Measurements from ENCODE around the gene PDCD7.
"Not testable (repeated sequence)": the region's sequence is repeated elsewhere in the genome, so short reads cannot be mapped to it uniquely, and the experiment has no call there.

PDCD7 gene

DNA sequence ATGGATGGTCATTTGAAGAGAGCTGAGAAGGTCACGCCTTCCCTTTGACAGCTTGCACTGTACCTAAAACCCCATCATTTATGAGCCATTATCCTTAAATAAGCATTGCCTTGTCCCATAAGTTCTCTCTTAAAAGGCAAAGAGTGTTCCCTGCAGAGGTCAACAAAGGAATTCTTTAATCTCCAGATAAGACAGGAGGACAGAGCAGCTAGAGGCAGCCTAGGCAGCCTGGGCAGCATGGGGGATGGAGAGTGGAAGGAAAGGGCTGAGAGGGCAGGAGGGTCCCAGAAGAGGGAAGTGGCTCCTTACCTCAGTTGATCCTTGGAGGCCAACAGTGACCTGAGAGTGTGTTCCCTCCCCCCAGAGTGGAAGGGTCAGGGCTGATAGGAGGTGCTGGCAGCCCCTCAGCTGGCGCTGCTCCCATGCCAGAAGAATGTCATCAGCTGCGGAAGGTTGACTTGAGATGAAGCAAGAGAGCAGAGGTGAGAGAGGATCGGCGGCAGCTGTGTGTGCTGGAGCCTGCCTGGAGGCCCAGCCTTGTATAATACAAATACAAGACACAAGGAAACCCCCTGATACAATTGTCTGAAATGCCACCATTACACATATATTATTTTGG, 44.3 kb downstream of the PDCD7 start:
- DNase-seq: no peak

DNA sequence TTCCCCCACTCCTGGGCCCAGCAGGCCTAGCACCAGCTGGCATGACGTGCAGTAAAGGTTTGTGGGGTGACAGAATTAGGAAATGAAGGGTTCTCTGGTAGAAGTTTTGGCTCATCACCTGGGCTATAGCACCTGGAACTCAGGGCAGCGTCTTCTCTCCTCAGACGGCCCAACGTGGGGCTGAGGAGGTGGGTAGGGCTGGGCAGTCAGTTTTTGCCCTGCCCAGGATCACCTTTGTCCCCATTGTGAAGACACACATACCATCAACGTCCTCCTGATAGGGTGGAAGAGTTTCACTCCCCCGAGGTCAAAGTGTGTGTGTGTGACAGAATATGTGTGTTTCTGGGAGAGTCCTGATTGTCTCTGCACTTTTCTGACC, 45.0 kb downstream of the PDCD7 start:
- DNase-seq: no peak

DNA sequence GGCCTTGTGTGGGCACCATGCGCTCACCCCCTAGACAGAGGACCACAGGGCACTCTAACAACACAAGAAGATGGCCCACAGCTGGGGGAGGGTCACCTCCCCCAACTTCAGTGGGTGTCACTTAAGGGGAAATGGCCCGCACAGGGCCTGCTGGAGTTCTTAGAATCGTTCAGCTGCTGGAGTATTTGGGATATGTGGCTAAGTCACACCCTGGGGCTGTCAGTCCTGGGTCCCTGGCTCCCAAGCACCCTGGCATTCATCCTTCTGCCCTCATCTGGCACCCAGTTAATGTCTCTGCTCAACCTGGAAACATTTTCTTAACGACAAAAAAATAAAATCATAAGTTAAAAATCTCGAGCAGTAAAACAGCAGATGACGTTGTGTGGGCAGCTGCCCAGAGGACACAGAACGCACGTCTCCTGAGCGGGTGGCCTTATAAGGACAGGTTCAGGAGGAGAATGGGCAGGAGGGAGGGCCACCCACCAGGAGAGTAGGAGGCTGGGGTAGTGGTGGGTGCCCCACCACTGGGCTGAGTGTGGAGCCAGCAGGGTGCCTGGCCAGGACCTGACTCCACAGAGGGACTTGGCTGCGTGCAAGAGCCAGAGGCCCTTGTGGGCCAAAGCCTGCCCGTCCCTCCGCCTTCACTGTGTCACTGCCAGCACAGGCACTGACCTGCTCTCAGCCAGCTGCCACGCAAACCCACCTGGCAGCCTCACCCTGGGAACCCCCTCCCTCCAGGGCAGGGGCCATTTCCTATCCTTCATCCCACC, 45.5 kb downstream of the PDCD7 start:
- DNase-seq: no peak

DNA sequence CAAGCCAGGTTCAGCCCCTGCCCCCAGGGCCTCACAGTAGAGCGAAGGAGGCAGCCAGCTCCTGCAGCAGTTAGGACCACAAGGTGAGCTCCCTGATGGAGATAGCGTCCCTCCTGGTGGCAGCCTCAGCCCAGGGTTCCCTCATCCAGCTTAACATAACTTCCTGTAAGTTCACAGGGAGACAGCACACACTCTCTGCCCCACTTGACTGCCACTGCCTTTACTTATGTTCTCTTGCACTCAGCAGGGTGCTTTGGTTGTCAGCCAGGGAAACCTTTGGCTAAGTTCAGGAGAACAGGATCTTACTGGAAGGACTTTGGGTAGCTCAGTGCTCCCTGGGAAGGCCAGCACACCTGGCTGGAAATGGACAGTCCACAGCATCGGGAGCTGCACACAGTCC, 46.2 kb downstream of the PDCD7 start:
- DNase-seq: no peak

DNA sequence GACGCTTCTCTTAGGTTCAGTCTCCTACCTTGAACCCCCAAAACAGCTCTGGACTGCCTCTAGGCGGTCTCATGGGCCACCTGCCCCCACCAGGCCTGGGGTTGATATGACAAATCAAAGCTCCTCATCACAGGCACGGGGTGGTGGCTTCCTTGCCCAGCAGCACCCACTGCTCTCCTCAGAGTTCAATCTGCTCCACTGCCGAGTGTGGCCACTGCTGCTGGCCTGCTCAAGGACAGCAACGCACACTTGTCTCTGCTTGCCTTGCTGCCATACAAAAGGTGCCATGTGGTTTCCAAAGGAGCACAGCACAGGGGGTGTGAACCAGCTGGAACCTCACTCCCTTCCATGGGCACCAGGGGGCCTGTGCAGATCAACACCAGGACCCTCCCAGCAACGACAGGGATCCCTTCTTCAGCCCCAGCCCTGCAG, 46.9 kb downstream of the PDCD7 start:
- peak; percentile 8 for DNase-seq

DNA sequence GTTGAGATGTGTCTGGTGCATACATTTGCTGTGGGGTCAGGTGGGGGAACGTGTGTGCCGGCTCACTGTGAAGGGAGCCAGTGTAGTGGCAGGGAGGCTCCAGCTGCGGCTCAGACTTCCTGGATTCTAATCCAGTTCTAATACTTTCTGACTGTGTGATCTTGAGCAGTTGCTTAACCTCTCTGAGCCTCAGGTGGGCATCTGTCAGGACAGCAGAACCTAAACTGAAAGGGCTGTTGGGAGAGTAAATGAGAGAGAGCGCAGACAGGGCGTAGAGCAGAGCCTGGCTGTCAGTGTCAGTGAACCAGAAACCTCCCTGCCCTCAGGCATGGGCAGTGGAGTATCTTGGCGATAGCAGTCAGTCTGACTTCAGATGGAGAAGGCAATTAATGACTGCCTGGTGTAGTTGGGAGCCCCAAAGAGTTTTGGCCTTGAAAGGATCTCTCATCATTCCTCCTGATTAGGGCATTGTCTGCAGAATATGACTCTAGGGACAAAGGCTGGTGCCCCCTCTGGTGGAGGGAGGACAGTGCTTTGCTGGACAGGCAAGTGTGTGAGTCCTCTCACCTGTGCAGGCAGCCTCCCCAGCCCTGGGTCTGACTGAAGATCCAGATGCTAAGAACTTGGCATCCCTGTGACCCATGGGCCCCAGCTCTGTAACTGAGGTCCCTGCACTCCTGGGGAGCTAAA, 47.5 kb downstream of the PDCD7 start:
- peak; percentile 11 for DNase-seq

DNA sequence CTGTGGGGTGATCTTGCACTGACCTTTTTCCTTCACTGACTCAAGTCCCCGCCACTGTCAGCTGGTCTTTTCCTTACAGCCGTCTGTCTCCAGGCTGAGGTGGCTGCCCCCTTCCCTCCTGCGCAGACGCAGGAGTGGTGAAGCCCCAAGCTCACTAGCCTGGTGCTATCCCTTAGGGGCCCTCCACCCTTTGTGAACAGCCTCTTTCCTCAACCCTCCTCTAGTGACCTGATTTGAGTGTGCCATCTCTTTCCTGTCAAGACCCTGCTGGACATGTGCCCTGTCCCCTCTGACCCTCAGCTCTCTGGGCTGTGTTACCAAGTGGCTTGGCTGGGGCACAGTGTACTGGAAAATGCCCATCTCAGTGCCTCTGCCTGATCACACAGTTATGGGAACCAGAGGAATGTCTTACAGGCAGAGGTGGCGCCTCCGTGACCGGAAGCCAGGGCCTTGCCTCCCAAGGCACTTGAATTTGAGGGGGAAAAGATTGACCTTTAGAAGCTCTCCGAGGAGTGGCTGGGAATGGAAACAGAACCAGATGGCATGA, 48.3 kb downstream of the PDCD7 start:
- DNase-seq: no peak

DNA sequence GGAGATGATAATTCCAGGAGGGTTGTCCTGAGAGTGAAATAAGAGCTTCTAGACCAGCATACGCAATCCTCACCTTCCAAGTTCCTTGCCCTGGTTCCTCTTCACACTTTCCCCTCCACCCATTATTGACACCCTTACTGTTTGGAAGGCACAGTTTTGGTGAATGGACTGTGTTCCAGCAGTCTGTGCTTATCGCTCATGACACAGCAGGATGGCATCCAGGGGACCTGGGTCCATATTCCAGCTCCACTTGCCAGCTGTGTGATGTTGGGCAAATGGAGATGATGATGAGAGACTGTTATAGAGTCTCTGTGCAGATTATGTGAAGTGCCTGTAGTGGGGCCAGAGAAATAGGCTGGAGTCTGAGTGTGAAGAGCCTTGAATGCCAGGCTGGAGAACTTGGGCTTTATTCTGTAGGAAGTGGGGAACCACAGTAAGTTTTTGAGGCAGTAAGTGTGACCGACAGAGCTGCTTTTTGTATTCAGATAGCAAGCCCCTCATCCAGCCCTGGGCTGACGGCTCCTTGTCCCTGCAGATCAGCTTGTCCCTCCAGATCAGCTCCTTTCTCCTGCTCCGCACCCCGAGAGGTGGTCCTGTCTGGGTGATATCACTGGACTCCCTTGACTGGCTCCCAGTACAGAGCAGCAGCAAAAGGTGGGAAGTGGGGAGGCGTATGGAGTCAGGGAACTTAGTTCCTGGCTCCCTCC, 49.0 kb downstream of the PDCD7 start:
- no peak for DNase-seq

DNA sequence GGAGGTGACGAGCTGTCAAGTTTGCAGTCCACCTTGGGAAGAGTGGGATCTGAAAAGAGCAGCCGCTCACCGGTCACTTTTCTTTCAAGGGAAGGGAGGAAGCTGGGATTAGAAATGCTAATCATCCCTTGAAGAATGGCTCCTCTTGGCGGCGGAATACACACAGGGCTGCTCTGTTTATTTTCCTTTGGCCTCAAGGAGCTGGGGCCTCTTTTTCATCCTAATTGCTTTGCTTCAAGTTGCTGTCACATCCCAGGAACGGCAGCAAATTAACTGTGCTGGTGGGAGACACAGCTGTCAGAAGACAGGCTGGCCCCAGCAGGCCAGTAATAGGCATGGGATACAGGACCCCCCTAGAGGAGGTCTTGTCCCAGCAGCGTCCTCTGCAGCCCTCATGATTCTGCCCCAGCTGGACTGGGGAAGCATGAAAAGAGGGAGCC, 50.3 kb downstream of the PDCD7 start:
- DNase-seq: no peak

DNA sequence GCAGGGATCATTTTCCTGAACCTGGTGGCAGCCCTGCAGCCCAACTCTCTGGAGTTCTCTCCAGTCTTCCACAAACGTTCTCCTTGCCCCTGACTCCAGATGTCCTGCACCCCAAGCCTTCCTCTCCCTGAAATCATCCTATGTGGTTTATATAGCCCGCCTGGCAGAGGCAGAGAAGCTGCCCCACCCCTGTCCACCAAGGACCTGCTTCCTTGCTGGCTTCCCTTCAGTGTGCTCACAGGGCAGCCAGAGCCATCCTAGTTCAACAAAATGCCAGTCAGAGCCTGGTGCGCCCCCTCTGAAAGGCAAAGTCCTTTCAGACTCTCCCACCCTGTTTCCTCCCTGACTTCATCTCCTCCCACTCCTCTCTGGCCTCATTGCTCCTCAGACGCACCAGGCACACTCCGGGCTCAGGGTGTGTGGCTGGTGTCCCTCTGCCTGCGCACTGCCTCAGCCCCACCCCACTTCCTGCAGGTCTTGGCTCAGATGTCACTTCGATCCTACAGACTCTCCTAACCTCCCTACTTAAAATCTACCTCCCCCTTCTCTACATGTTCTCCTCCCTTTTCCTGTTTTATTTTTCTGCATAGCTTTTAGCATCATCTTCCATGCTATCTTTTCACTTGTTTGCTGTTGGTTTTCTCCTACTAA, 51.2 kb downstream of the PDCD7 start:
- DNase-seq: peak; percentile 35

DNA sequence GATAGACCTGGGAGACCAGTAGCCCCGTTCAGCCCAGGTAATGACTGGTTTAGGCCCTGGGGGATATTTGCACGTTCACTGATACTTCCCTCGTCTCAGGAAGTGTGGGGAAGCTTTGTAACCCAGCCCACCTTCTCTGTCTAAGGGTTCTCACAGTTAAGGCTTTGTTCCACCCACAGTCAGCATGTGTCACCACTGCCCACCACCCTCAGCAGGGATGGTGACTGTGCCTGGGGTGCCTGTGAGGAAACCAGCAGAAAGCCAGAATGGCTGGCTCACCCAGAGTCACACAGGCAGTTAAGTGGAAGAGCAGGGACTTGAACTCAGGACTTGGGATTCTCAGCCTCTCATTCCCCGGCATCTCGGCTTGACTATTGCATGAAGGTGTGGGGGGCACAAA, 51.9 kb downstream of the PDCD7 start:
- no peak for DNase-seq

DNA sequence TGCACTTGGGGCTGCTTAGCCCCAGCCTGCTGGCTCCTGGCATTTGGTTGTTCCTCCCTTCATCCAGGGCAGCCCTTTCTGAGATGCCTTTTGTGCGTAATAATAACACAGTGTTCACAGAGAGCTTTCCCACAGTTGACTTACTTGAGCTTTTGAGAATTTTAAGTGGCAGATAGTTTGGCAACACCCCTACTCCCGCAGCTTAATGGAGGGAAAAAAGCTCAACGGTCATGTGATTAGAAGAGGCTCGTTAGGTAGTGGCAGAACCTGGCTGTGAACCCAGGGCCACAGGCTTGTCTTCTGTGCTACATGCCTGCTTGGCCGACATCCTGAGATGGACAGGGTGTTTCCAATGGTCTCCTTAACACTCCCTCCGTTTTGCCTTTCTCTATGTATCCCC, 52.3 kb downstream of the PDCD7 start:
- DNase-seq: no peak

DNA sequence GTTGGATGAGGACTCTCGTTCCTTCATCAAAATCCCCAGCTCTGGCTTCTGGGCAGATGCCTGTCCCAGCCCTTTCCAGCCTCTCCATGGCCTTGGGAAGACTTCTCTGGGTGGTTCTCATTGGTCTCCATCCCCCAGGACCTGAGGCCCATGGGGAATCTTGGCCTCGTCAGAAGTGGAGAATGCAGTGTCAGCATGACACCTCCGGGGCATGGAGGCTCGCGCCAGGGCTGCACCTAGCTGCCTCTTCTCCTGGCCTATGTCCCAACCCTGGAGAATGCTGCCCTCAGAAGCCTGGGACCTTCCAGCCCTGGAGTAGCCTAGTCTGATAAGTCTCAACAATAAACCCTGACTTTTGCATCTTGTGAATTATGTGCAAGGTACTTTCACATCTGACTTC, 54.0 kb downstream of the PDCD7 start:
- DNase-seq: no peak

DNA sequence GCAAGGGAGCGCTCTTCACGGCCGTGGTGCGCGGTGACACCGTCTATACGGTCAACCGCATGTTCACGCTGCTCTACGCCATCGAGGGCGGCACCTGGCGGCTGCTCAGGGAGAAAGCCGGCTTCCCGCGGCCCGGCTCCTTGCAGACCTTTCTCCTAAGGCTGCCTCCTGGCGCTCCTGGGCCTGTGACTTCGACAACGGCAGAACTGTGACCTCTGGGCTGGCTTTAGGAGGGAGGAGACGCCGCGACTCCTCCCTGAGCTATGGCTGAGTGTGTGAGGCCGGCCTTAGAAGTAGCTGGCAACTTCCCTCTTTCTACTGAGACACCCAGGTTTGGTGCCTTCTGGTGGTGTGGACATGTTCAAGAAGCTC, 55.6 kb downstream of the PDCD7 start:
- peak; percentile 51 for DNase-seq

DNA sequence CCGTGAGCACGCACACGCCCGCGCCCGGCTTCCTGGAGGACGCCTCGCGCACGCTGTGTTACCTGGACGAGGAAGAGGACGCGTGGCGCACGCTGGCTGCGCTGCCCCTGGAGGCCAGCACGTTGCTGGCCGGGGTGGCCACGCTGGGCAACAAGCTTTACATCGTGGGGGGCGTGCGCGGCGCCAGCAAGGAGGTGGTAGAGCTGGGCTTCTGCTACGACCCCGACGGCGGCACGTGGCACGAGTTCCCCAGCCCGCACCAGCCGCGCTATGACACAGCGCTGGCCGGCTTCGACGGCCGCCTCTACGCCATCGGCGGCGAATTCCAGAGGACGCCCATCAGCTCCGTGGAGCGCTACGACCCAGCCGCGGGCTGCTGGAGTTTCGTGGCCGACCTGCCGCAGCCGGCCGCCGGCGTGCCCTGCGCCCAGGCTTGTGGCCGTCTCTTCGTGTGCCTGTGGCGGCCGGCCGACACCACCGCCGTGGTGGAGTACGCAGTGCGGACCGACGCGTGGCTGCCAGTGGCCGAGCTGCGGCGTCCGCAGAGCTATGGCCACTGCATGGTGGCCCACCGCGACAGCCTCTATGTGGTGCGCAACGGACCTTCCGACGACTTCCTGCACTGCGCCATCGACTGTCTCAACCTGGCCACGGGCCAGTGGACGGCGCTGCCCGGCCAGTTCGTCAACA, 56.2 kb downstream of the PDCD7 start:
- DNase-seq: no peak

DNA sequence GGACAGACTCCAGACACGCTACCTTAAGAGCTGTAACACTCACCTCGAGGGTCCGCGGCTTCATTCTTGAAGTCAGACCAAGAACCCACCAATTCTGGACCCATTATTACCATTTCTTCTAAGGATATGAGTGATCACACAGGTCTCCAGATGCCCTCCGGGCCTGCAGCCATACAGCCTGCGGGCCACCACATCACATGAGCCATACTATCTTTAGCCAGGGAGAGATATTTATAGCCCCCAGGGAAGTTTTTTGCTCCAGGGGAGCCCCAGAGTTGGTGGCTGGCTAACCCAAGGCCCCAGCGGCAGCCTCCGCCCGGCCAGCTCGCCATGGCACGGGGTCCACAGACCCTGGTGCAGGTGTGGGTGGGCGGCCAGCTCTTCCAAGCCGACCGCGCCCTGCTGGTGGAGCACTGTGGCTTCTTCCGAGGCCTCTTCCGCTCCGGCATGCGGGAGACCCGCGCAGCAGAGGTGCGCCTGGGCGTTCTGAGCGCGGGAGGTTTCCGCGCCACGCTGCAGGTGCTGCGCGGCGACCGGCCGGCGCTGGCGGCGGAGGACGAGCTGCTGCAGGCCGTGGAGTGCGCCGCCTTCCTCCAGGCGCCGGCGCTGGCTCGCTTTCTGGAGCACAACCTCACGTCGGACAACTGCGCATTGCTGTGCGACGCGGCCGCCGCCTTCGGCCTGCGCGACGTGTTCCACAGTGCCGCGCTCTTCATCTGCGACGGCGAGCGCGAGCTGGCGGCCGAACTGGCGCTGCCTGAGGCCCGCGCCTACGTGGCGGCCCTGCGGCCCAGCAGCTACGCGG, 56.9 kb downstream of the PDCD7 start, which contains the start of gene KBTBD13:
KBTBD13 (plus strand) TSS at position 261 of the 805 bp plus-strand sequence; CDS start at position 331, 70 bp downstream.
- DNase-seq: no peak

DNA sequence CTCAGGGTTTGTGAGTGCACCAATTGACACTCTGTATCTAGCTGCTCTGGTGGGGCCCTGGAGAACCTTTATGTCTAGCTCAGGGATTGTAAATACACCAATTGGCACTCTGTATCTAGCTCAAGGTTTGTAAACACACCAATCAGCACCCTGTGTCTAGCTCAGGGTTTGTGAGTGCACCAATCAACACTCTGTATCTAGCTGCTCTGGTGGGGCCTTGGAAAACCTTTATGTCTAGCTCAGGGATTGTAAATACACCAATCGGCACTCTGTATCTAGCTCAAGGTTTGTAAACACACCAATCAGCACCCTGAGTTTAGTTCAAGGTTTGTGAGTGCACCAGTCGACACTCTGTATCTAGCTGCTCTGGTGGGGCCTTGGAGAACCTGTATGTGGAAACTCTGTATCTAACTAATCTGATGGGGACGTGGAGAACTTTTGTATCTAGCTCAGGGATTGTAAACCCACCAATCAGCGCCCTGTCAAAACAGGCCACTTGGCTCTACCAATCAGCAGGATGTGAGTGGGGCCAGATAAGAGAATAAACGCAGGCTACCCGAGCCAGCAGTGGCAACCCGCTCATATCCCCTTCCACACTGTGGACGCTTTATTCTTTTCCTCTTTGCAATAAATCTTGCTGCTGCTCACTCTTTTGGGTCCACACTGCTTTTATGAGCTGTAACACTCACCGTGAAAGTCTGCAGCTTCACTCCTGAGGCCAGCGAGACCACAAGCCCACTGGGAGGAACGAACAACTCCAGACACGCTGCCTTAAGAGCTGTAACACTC, 57.8 kb downstream of the PDCD7 start:
- DNase-seq: not testable (repeated sequence)

DNA sequence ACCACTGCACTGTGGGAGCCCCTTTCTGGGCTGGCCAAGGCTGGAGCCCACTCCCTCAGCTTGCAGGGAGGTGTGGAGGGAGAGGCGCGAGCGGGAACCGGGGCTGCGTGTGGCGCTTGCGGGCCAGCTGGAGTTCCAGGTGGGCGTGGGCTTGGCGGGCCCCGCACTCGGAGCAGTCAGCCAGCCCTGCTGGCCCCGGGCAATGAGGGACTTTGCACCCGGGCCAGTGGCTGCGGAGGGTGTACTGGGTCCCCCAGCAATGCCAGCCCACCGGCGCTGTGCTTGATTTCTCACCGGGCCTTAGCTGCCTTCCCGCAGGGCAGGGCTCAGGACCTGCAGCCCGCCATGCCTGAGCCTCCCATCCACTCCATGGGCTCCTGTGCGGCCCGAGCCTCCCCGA, 58.7 kb downstream of the PDCD7 start:
- not testable (repeated sequence) for DNase-seq

DNA sequence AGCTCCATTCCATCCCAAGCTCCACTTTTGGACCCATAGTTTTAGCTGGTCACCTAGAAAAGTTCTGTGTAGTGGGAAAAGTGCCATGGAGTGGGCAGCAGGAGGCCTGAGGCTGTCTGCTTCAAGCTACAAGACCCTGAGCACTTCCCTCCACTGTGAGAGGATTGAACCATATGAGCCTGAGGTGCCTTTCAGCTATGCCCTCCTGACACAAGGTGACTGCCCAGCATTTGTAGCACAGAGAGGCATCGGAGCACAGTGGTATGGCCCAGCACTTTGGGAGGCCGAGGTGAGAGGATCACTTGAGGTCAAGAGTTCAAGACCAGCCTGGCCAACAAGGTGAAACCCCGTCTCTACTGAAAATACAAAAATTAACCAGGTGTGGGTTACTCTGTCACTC, 61.0 kb downstream of the PDCD7 start:
- DNase-seq: no peak

DNA sequence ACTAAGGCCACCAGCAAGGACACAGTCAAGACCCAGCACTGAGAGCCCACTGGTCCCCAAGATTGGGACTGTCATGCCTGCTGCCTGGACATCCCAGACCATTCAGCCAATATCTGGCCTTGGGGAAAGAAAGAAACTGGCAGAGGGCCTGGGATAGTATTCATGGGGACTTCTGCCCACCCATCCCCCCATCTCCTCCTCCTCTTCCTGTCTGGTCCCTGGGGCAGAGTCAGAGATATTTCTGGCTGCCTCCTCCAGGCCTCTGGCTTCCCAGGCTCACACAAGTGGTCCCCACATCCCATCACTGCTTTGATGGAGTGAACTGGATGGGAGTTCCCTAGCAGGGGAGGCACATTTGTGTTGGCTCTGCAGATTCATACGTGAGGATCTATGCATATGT, 61.6 kb downstream of the PDCD7 start:
- no peak for DNase-seq
